LNCAP (cell line): ENCODE results near the gene PEAK1.

Experiments
- CTCF ChIP-seq: fragments of 450-650 bp; IDR thresholded peaks from 2 replicates; pipeline ENCODE4 v1.5.1; 2017; ENCODE audit warnings: mild to moderate bottlenecking

PEAK1 gene

GRCh38 chr15:77173487-77173886 is 246.4 kb downstream of the PEAK1 start:
- no peak for TF ChIP-seq CTCF

DNA sequence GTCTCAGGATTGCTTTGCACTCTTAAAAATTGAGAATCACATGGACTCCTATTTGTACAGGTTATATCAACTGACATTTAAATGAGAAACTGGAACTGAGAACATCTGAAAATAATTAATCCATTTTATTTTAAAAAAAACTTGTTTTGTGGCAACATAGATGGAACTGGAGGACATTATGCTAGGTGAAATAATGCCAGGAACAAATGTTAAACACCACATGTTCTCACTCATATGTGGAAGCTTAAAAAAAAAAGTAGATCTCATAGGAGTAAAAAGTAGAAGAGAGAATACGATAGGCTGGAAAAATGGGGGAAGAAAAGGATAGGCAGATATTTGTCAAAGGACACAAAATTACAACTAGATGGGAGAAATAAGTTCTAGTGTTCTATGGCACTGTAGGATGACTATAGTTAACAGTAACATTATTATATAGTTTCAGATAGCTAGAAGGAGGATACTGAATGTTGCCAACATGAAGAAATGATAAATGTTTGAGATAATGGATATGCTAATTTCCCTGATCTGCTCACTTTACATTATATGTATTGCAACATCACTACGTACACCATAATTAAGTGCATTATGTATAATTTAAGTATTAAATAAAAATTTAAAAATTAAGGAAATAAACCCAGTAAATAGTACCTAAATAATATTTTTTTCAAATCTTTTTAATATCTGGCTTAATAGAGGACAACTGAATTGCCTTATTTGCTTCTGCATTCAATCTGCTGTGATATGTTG is 248.5 kb downstream of the PEAK1 start:
- no peak for TF ChIP-seq CTCF

- no peak for TF ChIP-seq CTCF
These were observed 251.3 kb downstream of the PEAK1 start for GRCh38 chr15:77168616-77169015.

GRCh38 chr15:77168141-77168540 is 251.8 kb downstream of the PEAK1 start:
- TF ChIP-seq CTCF, result no peak

DNA sequence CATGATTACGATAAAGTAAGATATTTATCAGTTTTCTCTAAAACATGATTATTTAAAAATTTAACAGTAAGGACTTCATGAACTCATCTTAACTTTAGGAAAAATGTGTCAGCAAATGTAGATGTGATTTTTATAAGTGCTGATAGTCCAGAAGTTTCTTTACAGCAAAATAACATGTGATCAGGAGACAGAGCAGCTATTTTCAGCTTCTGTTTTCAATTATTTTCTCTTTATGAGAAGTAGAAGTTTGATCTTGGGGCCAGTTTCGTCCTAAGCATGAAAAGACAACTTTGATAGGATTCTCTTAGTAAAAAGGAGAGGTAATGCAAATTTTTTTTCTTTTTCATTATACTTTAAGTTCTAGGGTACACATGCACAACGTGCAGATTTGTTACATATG is 252.5 kb downstream of the PEAK1 start:
- no peak for TF ChIP-seq CTCF

DNA sequence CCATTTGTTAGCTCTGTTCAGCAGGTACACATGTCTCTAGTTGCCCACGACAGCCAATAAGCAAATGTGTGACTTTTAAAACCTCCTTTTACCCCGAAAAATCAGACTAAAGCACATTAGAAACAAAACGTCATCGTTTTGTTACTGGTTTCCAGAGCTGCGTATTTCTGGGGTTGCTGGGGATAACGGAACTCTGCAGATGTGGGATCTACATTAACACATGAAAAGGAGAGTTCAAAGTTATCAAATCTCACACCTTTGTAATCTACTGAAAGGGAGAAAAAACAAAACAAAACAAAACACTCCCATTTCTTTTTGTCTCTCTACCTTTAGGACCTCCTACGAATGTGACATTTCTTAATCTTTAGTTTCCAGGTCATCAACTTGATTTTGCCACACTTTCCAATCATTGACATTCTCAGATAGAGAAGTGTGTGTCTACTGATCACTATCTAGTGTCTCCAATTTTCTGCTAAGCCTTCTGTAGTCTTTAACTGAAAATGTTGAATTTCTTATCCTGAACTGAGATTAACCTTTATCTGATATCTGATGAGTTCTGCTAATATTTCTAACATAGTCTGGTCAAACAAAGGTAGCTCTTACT is 256.0 kb downstream of the PEAK1 start:
- no peak for TF ChIP-seq CTCF

GRCh38 chr15:77162872-77163633 is 256.9 kb downstream of the PEAK1 start:
- TF ChIP-seq CTCF, result no peak
